Right atrium auricular region (tissue), 2 donors: ENCODE measurements around the gene SORL1. TPM values are rescaled to one million over a fixed set of nuclear protein-coding genes. Genes with fewer than 3 reads are reported as not detected.

Experiments used
- DNase-seq: peaks from one replicate; pipeline ENCODE4 v3.0.0-alpha.2; 2019; ENCODE audit warnings: low spot score
- H3K27ac ChIP-seq, 2 donors: fragments of 200-600 bp; sonication (generic); 1 replicate in 1 of 2; 2 replicates in 1 of 2; pipeline ENCODE4 v1.5.1; 2016 to 2019
- H3K27me3 ChIP-seq, 2 donors: fragments of 200-600 bp; sonication (generic); one replicate each; pipeline versions ENCODE4 v1.5.1 to v1.6.0; 2017 to 2019
- H3K36me3 ChIP-seq: fragments of 200-600 bp; sonication (generic); one replicate; pipeline ENCODE4 v1.5.1; 2016
- H3K4me1 ChIP-seq, 2 donors: fragments of 200-600 bp; sonication (generic); one replicate each; pipeline versions ENCODE4 v1.5.1 to v1.6.0; 2017 to 2019
- H3K4me3 ChIP-seq, 2 donors: fragments of 200-600 bp; sonication (generic); 1 replicate in 1 of 2; 2 replicates in 1 of 2; pipeline ENCODE4 v1.5.1; 2017 to 2019; ENCODE audit warnings: mild to moderate bottlenecking in 1 of 2, moderate library complexity in 1 of 2
- H3K9me3 ChIP-seq, 2 donors: fragments of 200-600 bp; sonication (generic); one replicate each; pipeline ENCODE4 v1.5.1; 2019
- total RNA-seq, 2 donors: library from RNA; depleted of rRNA; stranded (reverse); fragments of >200 nt; gene quantifications; one replicate each; pipeline ENCODE4 v1.1.0, GENCODE V29; 2016
- TF ChIP-seq, protein P1 (sequence below), 2 donors: fragments of 200-600 bp; sonication (generic); IDR thresholded peaks; one replicate each; pipeline ENCODE4 v1.5.1; 2019; ENCODE audit warnings: antibody characterized with exemption in 2 of 2

The SORL1 gene
- total RNA-seq, 2 donors from 2014 or later: 6.4 to 7.5 TPM

DNA sequence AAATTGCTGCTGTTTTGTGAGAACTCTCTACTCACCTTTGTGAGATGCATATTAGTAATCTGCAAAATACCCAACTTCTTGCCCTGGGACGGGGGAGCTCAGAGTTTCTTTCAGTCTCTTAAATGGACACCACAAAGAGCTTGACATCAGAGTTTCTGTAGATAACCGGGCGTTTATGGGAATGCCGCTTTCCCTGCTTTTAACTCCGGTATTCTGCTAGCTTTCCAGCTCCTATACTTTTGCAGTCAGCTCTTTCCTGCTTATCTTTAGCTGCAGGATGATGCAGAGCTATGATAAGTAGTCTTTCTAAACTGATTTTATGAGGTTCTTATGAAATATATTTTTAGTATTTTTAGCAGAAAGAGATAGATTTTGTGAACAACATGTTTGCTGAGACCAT lies 155.2 kb downstream of the SORL1 start:
- Histone ChIP-seq H3K27ac (no peak overlapping the region), H3K4me1 (no peaks in the 10 kb centered on the region), H3K36me3 (no peaks in the 10 kb centered on the region), H3K27me3 (no peaks in the 10 kb centered on the region), H3K4me3 (no peak overlapping the region), H3K9me3 (no peaks in the 10 kb centered on the region)
- DNase-seq: no peak
- TF ChIP-seq, protein P1, sequence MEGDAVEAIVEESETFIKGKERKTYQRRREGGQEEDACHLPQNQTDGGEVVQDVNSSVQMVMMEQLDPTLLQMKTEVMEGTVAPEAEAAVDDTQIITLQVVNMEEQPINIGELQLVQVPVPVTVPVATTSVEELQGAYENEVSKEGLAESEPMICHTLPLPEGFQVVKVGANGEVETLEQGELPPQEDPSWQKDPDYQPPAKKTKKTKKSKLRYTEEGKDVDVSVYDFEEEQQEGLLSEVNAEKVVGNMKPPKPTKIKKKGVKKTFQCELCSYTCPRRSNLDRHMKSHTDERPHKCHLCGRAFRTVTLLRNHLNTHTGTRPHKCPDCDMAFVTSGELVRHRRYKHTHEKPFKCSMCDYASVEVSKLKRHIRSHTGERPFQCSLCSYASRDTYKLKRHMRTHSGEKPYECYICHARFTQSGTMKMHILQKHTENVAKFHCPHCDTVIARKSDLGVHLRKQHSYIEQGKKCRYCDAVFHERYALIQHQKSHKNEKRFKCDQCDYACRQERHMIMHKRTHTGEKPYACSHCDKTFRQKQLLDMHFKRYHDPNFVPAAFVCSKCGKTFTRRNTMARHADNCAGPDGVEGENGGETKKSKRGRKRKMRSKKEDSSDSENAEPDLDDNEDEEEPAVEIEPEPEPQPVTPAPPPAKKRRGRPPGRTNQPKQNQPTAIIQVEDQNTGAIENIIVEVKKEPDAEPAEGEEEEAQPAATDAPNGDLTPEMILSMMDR (IDR thresholded peaks at IDR 0.05): no peak

DNA sequence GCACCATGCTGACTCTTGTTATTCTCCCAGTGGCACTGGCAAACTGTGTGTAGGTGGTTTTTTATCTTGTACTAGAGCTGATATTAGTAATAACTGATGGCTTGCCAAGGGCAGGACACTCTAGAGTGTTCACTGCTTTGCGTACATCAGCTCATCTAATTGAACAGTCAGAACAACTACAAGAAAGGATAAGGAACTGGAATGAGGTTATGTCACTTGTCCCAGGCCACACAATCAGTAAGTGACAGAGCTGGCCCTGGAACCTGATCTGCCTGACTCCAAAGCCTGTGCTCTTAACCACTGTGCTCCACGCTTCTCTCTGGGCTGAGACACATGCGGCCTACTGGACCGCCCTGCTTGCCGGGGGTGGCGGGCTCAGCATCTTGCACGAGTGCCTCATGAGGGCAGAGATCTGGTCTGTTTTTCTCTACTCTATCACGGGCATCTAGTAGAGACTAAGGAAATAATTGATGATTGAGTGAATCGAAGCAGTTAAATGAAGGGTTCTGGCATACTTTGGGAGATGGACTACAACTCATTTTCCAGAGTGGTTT lies 156.5 kb downstream of the SORL1 start:
- H3K36me3 ChIP-seq: no peaks in the 10 kb centered on the region
- TF ChIP-seq, protein P1 (IDR thresholded peaks at IDR 0.05): no peak

DNA sequence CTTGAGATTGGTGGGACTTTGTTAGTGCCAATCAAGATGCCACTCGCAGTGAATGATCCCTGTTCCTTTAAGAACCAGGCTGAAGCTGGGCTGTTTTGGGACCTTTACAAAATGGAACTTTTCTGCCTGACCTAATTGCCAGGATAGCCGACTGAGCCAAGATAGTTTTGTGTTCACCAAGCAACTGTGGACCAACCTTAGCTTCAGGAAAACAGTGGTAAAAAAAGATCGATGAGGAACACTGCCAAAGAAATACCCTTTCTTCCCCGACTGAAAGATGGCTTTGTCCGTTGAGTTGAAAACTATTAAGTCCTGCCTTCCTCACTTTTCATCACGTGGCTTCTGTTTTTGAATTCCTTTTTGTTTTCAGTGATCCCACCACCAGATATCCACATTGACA lies 158.6 kb downstream of the SORL1 start:
- TF ChIP-seq, protein P1 (IDR thresholded peaks at IDR 0.05): no peak
- no peak overlapping the region for H3K27ac ChIP-seq
- H3K4me1 ChIP-seq: no peaks in the 10 kb centered on the region
- no peak overlapping the region for H3K4me3 ChIP-seq
- H3K36me3 ChIP-seq: no peaks in the 10 kb centered on the region
- no peaks in the 10 kb centered on the region for H3K27me3 ChIP-seq
- no peaks in the 10 kb centered on the region for H3K9me3 ChIP-seq
- no peak for DNase-seq

More for the DNA sequence above, 156.5 kb downstream of the SORL1 start:
- DNase-seq: no peak
- Histone ChIP-seq H3K4me1 (no peaks in the 10 kb centered on the region), H3K9me3 (no peaks in the 10 kb centered on the region), H3K27ac (no peak overlapping the region), H3K27me3 (no peaks in the 10 kb centered on the region), H3K4me3 (no peak overlapping the region)

DNA sequence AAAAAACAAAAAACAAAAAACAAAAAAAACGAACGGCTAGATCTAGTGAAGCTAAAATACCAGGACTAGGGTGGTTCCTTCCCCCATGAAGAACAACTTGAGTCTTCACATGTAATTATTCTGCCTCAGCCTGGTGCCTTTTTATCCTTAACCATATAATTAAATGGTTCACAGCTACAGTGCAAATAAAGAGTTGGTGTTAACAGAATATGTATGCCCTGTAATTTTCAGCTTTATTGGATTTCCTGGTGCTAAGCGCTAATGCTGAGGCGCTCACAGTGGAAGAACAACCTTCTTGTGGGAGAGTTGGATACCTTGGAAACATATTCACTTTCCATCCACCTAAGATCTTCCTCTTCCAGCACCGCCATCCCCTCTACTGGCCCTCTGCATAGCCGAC lies 159.1 kb downstream of the SORL1 start:
- TF ChIP-seq, protein P1 (IDR thresholded peaks at IDR 0.05): no peak
- H3K27ac ChIP-seq: no peak overlapping the region
- no peaks in the 10 kb centered on the region for H3K36me3 ChIP-seq
- no peak overlapping the region for H3K4me3 ChIP-seq
- no peaks in the 10 kb centered on the region for H3K9me3 ChIP-seq
- no peak for DNase-seq
- no peaks in the 10 kb centered on the region for H3K4me1 ChIP-seq
- no peaks in the 10 kb centered on the region for H3K27me3 ChIP-seq

DNA sequence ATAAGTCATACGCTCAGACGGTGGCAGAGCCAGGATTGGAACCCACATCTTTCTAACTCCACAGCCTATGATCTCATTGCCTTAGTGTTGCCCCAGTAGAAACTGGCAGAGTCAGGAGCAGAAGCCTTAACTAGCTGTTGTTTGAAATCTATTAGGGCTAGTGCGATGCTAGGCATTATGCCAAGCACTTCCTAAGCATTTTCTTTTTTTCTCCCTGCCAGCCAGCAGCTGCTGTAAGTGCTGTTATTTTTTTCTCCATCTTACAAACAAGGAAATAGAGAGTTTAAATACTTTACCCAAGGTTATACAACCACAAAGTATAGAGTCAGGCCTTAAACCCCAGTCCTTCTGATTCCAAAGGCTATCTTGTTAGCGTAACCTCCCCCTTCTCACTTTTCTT lies 161.6 kb downstream of the SORL1 start:
- H3K9me3 ChIP-seq: no peaks in the 10 kb centered on the region
- H3K27ac ChIP-seq: no peak overlapping the region
- H3K36me3 ChIP-seq: no peaks in the 10 kb centered on the region
- no peak overlapping the region for H3K4me3 ChIP-seq
- H3K4me1 ChIP-seq: no peaks in the 10 kb centered on the region
- no peak for DNase-seq
- no peaks in the 10 kb centered on the region for H3K27me3 ChIP-seq
- TF ChIP-seq, protein P1 (IDR thresholded peaks at IDR 0.05): no peak

DNA sequence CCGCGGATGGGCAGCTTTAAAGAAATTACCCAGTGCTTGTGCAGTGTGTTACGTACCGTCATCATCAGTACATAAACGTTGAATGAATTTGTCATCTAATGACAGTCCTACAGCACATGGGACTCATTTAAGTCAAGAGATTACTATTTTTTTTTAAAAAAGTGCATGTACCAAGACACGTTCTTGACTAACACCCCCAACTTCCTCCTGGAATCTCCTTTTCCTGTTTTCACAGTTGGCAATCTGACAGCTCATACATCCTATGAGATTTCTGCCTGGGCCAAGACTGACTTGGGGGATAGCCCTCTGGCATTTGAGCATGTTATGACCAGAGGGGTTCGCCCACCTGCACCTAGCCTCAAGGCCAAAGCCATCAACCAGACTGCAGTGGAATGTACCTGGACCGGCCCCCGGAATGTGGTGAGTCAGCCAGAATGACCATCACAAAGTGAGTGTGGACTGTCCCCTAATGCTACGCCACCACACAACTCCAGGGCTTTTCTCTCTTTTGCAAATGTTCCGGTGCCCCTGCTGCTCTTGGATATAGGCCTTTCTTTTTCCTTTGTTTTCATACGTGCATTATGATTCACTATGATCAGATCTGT lies 162.6 kb downstream of the SORL1 start:
- TF ChIP-seq, protein P1 (IDR thresholded peaks at IDR 0.05): no peak
- no peaks in the 10 kb centered on the region for H3K27me3 ChIP-seq
- no peak overlapping the region for H3K27ac ChIP-seq
- no peaks in the 10 kb centered on the region for H3K9me3 ChIP-seq
- DNase-seq: no peak
- H3K36me3 ChIP-seq: no peaks in the 10 kb centered on the region
- no peaks in the 10 kb centered on the region for H3K4me1 ChIP-seq
- H3K4me3 ChIP-seq: no peak overlapping the region
